Activated CD8-positive, alpha-beta memory T cell treated with anti-CD3 and anti-CD28 coated beads, Interleukin-2, amount 50 U/mL, for 24 hours (primary cell): Measurements from ENCODE around the gene IL7R.
"Not testable (repeated sequence)": the region's sequence is repeated elsewhere in the genome, so short reads cannot be mapped to it uniquely, and the experiment has no call there.

Experiments
- DNase-seq: peaks from one replicate; pipeline ENCODE4 v3.0.0-alpha.2; 2020; ENCODE audit errors: extremely low read depth

Gene IL7R

DNA sequence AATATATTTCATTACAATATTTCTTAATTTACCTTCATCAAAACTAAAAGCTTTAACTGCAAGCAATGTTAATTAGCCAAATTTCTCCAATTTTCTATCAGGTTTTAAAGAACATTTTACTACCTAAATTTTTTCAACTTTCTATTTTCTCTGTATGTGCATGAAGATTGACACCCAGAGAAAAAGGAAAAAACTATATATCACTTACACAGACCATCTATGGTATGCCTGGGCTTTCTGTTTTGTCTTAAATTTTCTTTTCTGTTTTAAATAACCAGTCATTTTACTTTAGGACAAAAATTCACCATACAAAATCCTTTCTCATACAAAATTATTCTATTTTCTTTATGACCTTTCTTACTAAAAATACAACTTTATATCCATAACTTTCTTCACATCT, 13.8 kb upstream of the IL7R start:
- no peak for DNase-seq

DNA sequence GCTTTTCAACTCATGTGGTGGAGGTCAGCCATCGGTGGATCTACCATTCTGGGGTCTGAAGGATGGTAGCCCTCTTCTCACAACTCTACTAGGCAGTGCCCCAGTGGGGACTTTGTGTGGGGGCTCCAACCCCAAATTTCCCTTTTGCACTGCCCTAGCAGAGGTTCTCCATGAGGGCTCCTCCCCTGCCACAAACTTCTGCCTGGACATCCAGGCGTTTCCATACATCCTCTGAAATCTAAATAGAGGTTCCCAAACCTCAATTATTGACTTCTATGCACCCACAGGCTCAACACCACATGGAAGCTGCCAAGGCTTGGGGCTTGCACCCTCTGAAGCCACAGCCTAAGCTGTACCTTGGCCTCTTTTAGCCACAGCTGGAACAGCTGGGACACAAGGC, 11.2 kb upstream of the IL7R start:
- not testable (repeated sequence) for DNase-seq

DNA sequence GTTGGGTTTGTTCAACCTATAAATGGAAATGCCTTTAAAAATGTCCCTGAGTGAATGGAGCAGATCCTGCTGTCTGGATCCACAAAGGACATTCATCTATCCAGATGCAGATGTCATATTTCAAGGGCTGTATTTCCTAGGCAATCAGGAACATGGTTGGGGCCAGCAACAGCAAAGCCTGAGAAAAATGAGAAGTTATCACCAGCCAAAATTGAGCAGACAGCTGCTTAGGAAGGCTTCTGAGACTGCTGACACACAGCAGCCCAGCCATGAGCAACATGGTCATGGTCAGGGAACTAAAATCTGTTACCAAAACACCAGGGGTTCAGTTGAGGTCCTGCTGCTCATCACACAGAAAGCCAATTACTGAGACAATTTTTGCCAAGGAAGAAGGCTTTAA, 9.2 kb upstream of the IL7R start:
- DNase-seq, result no peak

DNA sequence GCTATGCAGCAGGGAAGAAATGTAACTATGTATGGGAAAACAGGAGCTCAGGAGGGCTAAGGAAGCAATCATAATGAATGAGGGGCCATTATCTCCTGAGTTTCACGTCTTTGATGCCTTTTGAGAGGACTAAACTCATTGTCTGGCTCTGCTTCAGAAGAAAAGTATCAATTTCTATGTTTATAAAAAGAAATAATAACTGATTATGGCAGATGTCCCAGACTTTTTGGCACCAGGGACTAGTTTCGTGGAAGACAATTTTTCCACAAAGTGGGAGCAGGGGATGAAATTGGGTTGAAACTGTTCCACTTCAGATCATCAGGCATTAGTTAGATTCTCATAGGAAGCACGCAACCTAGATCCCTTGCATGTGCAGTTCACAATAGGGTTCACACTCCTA, 8.7 kb upstream of the IL7R start:
- DNase-seq, result no peak

DNA sequence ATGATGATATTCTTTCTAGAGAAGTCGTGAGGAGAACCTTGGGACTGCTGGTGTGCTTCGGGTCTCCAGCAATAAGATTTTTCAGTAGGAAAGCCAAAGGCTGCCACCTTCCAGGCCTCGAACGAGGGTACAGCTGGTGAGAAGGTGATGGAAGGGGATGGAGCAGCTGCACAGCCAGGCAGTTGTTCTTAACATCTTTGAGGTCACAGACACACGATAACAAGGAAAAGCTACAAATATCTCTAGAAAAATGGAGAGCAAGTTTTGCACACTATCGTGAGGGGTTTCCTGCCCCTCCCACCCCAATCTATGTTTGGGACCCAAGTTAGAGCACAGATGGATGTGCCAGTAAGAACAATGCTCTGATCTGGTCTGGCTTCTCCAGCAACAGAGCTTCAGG, 6.8 kb upstream of the IL7R start:
- no peak for DNase-seq

DNA sequence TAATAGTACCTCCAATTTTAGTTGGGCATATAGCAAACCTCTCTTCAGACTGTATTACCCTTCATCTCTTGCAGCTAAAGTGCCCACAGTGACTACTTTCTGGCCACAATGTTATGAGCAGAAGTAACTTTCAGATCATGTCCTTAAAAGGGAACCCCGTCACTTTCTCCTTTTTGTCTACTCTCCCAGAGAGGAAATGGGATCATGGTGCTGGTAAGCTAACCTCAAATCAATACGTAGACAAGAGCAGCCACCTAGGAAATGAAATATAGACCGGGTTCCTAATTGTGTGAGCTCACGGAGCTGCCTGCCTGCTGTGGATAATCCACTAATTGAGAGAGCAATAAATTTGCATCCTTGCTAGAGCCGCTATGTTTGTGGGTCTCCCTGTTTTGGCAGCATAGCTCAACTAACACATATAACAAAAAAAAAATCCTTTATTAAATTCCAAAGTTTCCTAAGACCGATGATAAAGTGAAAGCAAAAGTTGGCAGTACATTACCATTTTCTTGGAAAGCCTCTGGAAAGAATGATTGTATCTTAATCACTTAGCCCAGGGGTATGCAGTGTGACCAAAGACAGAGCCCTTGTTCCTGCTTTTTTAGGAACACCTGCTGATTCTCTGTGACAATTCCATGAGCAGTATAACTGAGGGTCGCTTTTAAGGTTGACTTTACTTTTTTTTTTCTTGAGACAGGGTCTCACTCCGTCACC, 5.6 kb upstream of the IL7R start:
- no peak for DNase-seq

DNA sequence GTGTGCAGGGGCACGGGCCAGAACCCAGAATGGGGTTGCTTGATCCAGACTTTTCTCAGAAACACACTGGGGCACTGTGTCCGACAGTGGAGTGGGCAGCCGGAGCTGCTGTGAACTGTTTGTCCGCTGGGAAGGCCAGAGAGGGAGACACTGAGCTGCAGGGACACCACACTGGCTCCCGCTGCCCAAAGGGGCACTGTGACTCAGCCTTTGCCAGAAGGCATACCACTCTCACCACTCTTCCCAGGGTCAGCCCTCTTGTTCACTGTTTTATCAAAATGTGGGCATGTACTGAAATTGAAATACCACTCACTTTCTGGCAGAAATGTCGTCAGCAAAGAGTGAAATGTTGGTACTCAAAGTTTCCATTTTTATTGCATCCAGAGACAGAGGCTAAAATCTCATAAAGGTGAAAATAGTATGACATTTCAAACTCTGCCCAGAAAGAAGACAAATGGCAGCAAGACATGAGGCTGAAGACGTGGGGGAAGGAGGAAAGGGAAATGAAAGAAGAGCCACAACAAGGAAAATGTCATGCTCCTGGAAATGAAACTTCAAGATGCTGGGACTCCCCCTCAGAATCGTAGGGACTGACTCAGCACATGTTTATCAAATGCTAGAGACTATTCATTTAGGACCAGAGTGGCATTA, 4.5 kb upstream of the IL7R start:
- DNase-seq, result no peak

DNA sequence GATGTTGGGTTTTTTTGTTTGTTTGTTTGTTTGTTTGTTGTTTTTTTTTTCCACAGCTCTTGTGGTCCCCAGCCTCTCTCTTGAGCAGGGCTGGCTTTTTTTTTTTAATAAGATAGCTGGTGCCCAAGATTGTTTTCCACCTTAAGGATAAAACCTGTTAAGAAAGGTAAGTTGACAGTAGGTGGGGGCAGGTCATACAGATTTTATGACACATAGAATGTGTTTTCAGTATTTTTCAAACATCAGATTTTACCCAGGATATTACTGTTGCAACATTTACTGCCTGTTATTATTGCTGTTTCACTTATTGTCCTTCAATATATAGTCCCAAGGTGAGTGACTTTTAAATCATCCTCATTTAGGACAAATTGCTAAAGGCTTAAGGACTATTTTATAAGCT, 3.9 kb upstream of the IL7R start:
- DNase-seq, result no peak

DNA sequence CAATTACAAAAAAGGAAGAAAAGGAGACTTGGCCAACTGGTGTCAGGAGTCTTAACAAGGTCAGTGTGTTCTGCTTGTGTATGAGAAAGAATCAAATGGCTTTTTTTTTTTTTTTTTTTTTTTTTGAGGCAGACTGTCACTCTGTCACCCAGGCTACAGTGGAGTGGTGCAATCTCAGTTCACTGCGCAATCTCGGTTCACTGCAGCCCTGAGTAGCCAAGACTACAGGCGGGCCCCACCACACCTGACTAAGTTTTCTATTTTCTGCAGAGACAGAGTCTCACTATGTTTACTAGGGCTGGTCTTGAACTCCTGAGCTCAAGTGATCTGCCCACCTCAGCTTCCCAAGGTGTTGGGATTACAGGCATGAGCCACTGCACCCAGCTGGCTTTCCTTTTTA, 3.1 kb upstream of the IL7R start:
- no peak for DNase-seq

DNA sequence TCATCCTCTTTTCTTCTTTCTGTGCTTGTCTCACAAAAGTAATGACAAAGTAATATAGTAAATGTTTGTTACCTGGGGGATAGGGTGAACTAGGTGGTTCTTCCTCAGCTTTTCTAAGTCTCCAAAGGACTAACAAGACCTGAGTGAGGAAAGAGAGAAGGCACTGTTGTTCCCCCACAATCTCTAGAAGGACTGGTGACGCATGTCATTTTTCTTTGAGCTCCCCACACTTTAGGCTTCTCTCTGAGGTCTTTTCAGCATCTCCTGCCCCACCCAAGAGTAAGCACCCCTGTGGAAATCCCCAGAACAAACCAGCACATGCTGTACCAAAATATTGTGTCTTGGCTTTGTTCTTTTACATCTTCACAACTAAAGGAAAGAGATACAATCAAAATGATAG, 2.4 kb upstream of the IL7R start:
- DNase-seq, result no peak

DNA sequence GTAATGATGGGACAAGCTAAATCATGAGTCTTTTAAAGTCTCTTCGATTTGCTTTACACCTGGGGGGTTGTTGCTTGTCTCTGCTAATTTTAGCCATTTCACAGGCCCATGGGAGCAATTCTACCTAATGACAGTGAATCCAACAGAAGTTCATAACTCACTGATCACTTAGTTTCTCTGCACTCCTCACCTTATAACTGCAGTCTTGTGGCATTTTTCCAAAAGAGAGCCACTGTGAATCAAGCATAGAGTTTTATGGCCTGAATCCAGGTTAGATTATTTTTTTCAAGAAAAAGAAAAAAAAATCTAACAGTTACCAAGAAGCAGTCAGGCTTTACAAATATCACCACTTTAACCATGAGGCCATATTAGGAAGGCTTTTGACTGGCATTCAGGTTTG, 1.5 kb upstream of the IL7R start:
- DNase-seq, result no peak

DNA sequence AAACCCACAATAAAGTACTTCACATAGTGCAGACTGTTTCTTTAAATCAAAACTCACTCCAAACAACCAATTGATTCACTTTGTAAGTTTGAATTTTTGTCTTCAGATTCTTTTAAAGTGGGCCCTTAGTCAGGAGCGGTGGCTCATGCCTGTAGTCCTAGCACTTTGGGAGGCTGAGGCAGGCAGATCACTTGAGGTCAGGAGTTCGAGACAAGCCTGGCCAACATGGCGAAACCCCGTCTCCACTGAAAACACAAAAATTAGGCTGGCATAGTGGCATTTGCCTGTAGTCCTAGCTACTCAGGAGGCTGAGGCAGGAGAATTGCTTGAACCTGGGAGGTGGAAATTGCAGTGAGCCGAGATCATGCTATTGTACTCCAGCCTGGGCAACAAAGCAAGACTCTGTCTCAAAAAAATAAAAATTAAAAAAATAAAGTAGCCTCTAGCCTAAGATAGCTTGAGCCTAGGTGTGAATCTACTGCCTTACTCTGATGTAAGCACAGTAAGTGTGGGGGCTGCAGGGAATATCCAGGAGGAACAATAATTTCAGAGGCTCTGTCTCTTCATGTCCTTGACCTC, 416 bp upstream of the IL7R start:
- not testable (repeated sequence) for DNase-seq

DNA sequence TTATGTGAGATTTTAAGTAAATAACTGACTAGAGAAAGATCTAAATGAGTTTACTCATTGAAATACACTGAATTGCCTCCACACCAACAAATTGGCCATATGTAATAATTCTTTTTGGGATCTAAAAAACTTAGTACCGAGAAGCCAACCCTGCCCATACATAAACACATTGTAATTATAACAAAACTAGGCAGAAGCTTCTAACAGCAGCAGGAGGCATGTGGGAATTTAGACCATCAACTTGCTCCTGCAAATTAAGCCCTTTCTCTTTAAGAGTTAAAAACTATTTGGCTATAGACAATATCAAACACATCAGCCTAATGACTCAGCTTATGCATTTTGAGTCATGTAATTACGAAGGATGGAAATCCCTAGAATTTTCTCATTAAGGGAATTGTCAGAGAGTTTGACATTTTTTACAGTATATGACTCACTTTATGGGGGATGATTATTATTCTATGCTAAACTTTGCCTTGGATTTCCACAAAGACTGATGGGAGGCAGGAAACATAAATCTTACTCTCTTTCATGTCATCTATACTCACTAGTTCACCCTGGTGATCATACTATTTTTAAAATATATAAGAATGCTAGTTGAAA, 1.0 kb downstream of the IL7R start:
- DNase-seq, result no peak

DNA sequence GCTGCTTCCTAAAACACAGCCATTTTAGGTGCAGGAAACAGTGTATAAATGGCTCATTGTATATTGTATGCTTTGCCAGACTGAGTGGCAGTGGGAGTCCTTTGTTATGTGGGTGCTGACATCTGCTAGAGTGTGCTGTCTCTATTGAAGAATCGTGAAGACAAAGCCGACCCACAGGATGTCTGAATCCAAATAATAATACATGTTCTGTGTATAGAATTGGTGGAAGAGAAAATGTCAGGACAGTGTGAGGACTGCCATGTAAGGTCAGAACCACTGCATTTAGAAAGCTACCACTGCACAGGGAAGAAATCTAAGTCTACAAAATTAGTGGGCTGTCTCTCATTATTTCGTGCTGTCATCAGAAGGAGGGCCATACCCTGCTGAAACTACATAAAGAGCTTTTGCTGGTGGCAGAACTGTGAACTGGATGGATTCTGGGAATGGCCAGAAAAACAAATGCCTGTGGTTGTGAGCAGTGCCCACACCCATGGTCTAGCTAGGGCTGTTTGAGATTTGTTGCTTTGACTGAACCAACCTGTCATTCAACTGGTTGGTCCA, 2.5 kb downstream of the IL7R start:
- no peak for DNase-seq

DNA sequence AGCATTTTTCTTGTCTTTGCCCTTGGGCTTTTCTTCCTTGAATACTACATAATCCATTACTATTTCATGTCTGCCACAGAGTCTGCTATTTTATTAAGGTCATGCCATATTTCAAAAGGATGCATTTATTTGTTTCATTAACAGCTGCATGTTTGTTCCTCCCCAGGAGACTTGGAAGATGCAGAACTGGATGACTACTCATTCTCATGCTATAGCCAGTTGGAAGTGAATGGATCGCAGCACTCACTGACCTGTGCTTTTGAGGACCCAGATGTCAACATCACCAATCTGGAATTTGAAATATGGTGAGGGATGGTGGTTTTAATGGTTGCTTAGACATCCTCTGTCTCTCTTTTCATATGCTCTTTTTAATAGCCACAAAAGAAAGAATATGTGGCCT, 4.0 kb downstream of the IL7R start:
- DNase-seq, result no peak

DNA sequence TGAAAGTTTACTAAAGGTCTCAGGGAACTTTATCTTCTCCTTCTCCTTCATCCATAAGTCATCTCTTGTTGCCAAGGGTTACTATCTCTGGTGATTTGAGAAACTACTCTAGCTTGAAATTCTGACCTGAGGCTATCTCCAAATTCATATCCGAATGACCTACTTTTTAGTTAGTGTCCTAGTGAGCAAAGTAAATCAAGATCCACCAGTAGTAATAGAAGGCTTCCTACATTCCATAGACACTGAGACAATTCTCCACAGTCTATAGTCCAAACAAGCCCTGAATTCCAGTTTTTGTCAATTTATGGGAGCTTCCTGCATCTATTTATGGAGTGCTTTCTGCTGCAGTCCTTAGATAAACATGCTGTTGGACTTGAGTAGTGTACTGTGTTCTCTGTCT, 5.0 kb downstream of the IL7R start:
- DNase-seq, result no peak

DNA sequence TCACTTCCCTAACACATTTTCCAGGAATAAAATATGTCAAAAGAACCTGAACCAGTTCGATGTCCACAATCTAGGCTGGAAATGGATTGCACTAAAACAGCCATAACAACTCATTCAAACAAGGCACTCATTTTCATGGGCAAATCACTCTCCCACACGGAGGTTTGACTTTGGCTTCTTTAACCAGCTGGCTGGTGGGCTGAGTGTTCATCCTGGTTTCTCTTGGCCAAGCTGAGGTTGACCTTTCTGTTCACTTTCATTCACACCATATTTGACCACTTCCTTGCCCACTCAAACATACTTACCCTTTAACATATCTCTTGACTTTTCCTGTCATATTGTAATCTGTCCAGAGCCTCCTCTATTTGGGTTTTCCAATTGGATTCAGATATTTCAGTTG, 5.4 kb downstream of the IL7R start:
- no peak for DNase-seq

DNA sequence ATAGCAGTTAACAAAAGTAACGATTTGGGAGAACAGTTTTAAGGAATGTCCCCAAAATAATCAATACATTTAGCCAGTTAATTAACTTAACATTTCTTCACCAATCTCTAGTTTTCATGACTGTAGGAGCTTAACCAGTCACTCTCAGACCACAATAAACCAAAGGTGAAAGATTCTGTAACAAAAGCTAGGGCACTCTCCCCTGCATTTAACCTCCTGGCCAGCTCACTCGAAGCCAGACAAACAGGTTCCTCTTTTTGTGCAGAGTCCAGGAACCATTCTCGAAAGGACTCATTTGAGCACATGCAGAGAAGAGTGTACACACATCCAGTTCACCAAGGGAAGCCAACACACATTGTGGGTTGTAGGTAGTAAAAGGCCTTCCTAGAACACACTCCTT, 6.5 kb downstream of the IL7R start:
- no peak for DNase-seq

DNA sequence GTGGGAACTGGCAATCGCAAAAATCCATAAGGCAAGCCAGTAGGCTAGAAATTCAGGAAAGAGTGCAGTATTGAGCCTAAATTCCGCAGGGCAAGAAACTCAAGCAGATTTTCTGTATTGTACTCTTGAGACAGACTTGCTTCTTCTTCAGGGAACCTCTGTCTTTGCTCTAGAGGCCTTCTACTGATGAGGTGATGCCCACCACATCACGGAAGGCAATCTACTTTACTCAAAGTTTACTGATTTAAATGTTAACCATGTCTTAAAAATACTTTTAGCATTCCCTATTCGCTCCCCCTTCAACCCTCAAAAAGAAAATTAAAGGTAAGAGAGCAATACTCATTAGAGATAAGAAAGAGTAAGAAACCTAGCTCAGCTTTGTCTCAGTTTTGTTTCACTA, 11.3 kb downstream of the IL7R start:
- DNase-seq, result no peak

DNA sequence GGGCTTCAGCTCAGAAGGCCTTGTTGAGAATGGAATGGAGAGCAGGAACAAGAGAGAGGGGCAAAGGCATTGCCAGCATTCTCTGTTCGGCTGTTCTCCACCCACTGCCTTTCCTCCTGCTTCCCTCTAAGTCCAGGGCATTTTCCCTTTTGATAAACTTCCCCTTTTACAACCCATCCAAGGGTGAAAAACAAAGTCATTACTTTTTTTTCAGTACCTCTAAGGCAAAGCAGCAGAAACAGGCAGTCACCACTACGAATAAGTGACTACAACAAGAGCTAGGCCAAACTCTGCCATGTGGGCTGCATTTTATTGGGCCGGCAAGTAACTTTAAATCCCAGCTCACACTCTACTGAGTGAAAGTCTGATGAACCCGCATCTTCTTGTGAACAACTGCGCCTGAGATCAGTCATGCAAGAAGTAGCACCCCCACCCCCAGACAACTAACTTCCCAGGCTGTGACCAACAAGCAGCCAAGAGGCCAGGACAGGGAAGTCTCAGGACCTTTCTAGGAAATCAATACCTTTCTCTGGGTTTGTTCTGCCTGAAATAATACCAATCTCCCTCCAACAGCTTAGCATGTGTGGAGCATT, 13.1 kb downstream of the IL7R start:
- DNase-seq, result no peak

DNA sequence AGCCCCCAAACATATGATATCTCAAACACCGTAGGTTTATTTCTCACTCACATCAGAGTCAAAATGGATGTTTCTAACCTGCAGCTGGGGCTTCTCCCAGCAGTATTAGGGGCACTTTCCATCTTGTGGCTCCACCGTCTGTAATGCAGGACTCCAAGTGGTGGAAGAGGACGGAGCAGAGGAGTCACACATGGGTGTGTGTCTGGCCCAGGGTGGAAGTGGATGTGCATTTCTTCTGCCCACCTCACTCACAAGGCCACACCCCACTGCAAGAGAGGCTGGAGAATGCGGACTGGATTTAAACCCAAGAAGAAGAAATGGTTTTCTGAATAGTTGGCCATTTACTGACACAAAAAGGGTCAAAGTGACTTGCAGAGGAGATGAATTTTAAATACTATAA, 13.9 kb downstream of the IL7R start:
- DNase-seq, result no peak

DNA sequence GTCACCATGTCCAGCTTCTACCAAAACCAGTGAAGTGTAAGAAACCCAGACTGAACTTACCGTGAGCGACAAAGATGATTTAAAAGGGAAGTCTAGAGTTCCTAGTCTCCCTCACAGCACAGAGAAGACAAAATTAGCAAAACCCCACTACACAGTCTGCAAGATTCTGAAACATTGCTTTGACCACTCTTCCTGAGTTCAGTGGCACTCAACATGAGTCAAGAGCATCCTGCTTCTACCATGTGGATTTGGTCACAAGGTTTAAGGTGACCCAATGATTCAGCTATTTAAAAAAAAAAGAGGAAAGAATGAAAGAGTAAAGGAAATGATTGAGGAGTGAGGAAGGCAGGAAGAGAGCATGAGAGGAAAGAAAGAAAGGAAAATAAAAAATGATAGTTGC, 19.8 kb downstream of the IL7R start:
- DNase-seq, result no peak

DNA sequence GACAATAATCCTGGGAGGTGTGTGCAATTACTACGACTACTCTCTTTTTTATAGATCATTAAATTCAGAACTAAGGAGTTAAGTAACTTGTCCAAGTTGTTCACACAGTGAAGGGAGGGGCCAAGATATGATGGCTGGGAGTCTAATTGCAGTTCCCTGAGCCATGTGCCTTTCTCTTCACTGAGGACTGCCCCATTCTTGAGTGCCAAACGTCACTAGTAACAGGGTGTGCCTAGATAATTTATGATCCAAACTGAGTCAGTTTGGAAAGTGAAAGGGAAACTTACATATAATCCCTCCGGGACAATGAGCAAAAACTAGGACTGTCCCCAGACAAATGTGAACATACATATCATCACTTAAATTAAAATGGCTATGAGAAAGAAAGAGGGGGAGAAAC, 20.2 kb downstream of the IL7R start:
- DNase-seq, result no peak
